ENCODE results near the gene PLA2G2C.

The PLA2G2C gene

GRCh38 chr1:20191266-20191825, 5.0 kb upstream of the PLA2G2C start:
- TF ChIP-seq OSR1 (CRISPR knock-in tag; IDR thresholded peaks at IDR 0.05) (no peak), GLIS3 (CRISPR knock-in tag; IDR thresholded peaks at IDR 0.05) (no peak)
- no peak for ATAC-seq

- no peak for TF ChIP-seq GLIS3 (CRISPR knock-in tag; IDR thresholded peaks at IDR 0.05)
- TF ChIP-seq ZFP3 (CRISPR knock-in tag; IDR thresholded peaks at IDR 0.05) = no peak
- TF ChIP-seq SNAI2 (CRISPR knock-in tag; IDR thresholded peaks at IDR 0.05) = no peak
- no peak for TF ChIP-seq ZNF565 (CRISPR knock-in tag; conservative IDR thresholded peaks at IDR 0.05; ENCODE audit: low read depth)
- no peak for TF ChIP-seq CSRNP3 (CRISPR knock-in tag; IDR thresholded peaks at IDR 0.05)
- no peak for TF ChIP-seq ZC3H10 (CRISPR knock-in tag; IDR thresholded peaks at IDR 0.05)
- no peak for TF ChIP-seq OSR1 (CRISPR knock-in tag; IDR thresholded peaks at IDR 0.05)
- no peak for TF ChIP-seq TOX (CRISPR knock-in tag; IDR thresholded peaks at IDR 0.05; ENCODE audit: borderline replicate concordance)
- no peak for ATAC-seq
Observed at GRCh38 chr1:20190256-20191160, 4.2 kb upstream of the PLA2G2C start.

GRCh38 chr1:20189664-20190063, 3.3 kb upstream of the PLA2G2C start:
- no peak for TF ChIP-seq ZFP3 (CRISPR knock-in tag; IDR thresholded peaks at IDR 0.05)
- TF ChIP-seq PATZ1 (CRISPR knock-in tag; IDR thresholded peaks at IDR 0.05; ENCODE audit: borderline replicate concordance) = no peak
- no peak for TF ChIP-seq RARB (CRISPR knock-in tag; IDR thresholded peaks at IDR 0.05)
- TF ChIP-seq TSHZ2 (CRISPR knock-in tag; IDR thresholded peaks at IDR 0.05) = no peak
- TF ChIP-seq ZFP30 (CRISPR knock-in tag; IDR thresholded peaks at IDR 0.05) = no peak
- no peak for TF ChIP-seq ZNF565 (CRISPR knock-in tag; conservative IDR thresholded peaks at IDR 0.05; ENCODE audit: low read depth)
- no peak for TF ChIP-seq PPARA (CRISPR knock-in tag; IDR thresholded peaks at IDR 0.05; ENCODE audit: borderline replicate concordance)
- no peak for TF ChIP-seq OSR1 (CRISPR knock-in tag; IDR thresholded peaks at IDR 0.05)
- no peak for TF ChIP-seq ZNF8 (CRISPR knock-in tag; IDR thresholded peaks at IDR 0.05)
- TF ChIP-seq TCF4 (CRISPR knock-in tag; IDR thresholded peaks at IDR 0.05; ENCODE audit: borderline replicate concordance) = no peak
- no peak for TF ChIP-seq ESRRG (CRISPR knock-in tag; IDR thresholded peaks at IDR 0.05)
- no peak for TF ChIP-seq BACH2 (CRISPR knock-in tag; IDR thresholded peaks at IDR 0.05; ENCODE audit: borderline replicate concordance)
- no peak for TF ChIP-seq ARNTL (CRISPR knock-in tag; IDR thresholded peaks at IDR 0.05; ENCODE audit: borderline replicate concordance, low read depth)
- no peak for TF ChIP-seq POU6F1 (CRISPR knock-in tag; IDR thresholded peaks at IDR 0.05; ENCODE audit: borderline replicate concordance, low read depth)
- TF ChIP-seq CREB5 (CRISPR knock-in tag; IDR thresholded peaks at IDR 0.05; ENCODE audit: low read depth) = no peak
- TF ChIP-seq CSRNP3 (CRISPR knock-in tag; IDR thresholded peaks at IDR 0.05) = no peak
- no peak for TF ChIP-seq ZC3H10 (CRISPR knock-in tag; IDR thresholded peaks at IDR 0.05)
- TF ChIP-seq SNAI2 (CRISPR knock-in tag; IDR thresholded peaks at IDR 0.05) = no peak
- ATAC-seq = no peak
